K562 (cell line): Measurements from ENCODE around the gene RTL10. TPM values are rescaled to one million over a fixed set of nuclear protein-coding genes. Genes with fewer than 3 reads are reported as not detected.

Source experiments
- AFF1 ChIP-seq, 2 experiments: fragments of 450-650 bp; IDR thresholded peaks; 2 replicates each; pipeline ENCODE4 v1.6.1; 2018; ENCODE audit warnings: mild to moderate bottlenecking in 2 of 2, low read depth in 1 of 2; ENCODE audit not compliant: partially characterized antibody in 2 of 2
- CREBBP ChIP-seq: IDR thresholded peaks from one replicate; pipeline ENCODE4 v1.6.1; 2012; ENCODE audit warnings: low read depth, mild to moderate bottlenecking, control low read depth, inconsistent platforms, low read length
- PATZ1 ChIP-seq: fragments of 250-450 bp; sonication (Bioruptor Pico); IDR thresholded peaks from 2 replicates; pipeline ENCODE4 v1.5.0; 2020; ENCODE audit warnings: mild to moderate bottlenecking, borderline replicate concordance
- POLR2B ChIP-seq: fragments of 450-650 bp; IDR thresholded peaks from 2 replicates; pipeline ENCODE4 v1.6.1; 2018; ENCODE audit warnings: low read depth; ENCODE audit not compliant: partially characterized antibody
- RNF219 ChIP-seq: fragments of 250-450 bp; sonication (Bioruptor Pico); IDR thresholded peaks from 2 replicates; pipeline ENCODE4 v1.5.0; 2022; ENCODE audit warnings: mild to moderate bottlenecking
- SIX5 ChIP-seq, 2 experiments: IDR thresholded peaks; 2 replicates each; pipeline ENCODE4 v1.6.1; 2011; ENCODE audit warnings: low read length in 2 of 2, borderline replicate concordance in 1 of 2, low read depth in 1 of 2, mild to moderate bottlenecking in 1 of 2, moderate library complexity in 1 of 2; ENCODE audit not compliant: insufficient read depth in 1 of 2
- TCF15 ChIP-seq: fragments of 250-450 bp; sonication (Bioruptor Pico); IDR thresholded peaks from 2 replicates; pipeline ENCODE4 v1.8.0; 2022; ENCODE audit warnings: moderate library complexity, mild to moderate bottlenecking, inconsistent platforms
- ZMIZ1 ChIP-seq, 2 experiments: fragments of 150-350 bp in 1 of 2; IDR thresholded peaks; 2 replicates each; pipeline ENCODE4 v1.6.1; 2012 to 2016; ENCODE audit warnings: low read depth in 2 of 2, low read length in 2 of 2, mild to moderate bottlenecking in 1 of 2, moderate library complexity in 1 of 2
- ZNF280B ChIP-seq: fragments of 250-450 bp; sonication (Bioruptor Pico); IDR thresholded peaks from 2 replicates; pipeline ENCODE4 v1.5.1; 2021; ENCODE audit warnings: mild to moderate bottlenecking
- polyA plus RNA-seq, 8 experiments: library from polyadenylated mRNA; depleted of rRNA in 4 of 8; stranded (reverse) in 5 of 8; unstranded in 3 of 8; fragments of >200 nt; fragmentation: Nextera tagmentation in 2 of 8; fragmentation: Illumina TruSeq in 1 of 8; extraction: Ambion mirVana in 2 of 8; extraction: Trizol in 1 of 8; gene quantifications; 2 replicates each; pipeline versions ENCODE4 v1.2.1 to v1.2.3, GENCODE V29; 2011 to 2014; ENCODE audit warnings: inconsistent platforms in 1 of 8, missing spikeins in 1 of 8
- total RNA-seq, 7 experiments: library from RNA; depleted of rRNA in 6 of 7; stranded (reverse); fragments of >200 nt in 6 of 7; fragmentation: Illumina TruSeq in 2 of 7; extraction: Trizol in 2 of 7; gene quantifications; 2 replicates each; pipeline versions ENCODE4 v1.2.1 to v1.2.3, GENCODE V29; 2011 to 2021; ENCODE audit warnings: low replicate concordance in 1 of 7

RTL10 gene
- total and polyA plus RNA-seq, 9 of the 15 experiments (the other 6 are each of a cell fraction or from before 2014, with no cell fraction given) = 19.8 to 75.5 (median 32.5) TPM

- TF ChIP-seq ZNF280B (CRISPR knock-in tag) = no peak
- TF ChIP-seq CREBBP = no peak
- TF ChIP-seq POLR2B = no peak
- no peak for TF ChIP-seq AFF1 (IDR thresholded peaks at IDR 0.05; ENCODE audit: low read depth in 1 of 2, partially characterized antibody in 2 of 2)
- no peak for TF ChIP-seq SIX5 (IDR thresholded peaks at IDR 0.05; ENCODE audit: borderline replicate concordance in 1 of 2, insufficient read depth in 1 of 2, low read depth in 1 of 2, low read length in 2 of 2)
- no peak for TF ChIP-seq ZMIZ1 (IDR thresholded peaks at IDR 0.05; ENCODE audit: low read depth in 2 of 2, low read length in 2 of 2)
- no peak for TF ChIP-seq TCF15
- TF ChIP-seq PATZ1 (CRISPR knock-in tag) = no peak
- no peak for TF ChIP-seq RNF219 (CRISPR knock-in tag)
Measured at GRCh38 chr22:19865141-19865829, 10.6 kb upstream of the RTL10 start (continued).
